Suppressor macrophage treated with lipopolysaccharide for 4 hours (primary cell): ENCODE data around the gene GSAP.
A peak's percentile ranks its signal among the peaks of the same experiment; 100 is the strongest.
"Not testable (repeated sequence)": the region's sequence is repeated elsewhere in the genome, so short reads cannot be mapped to it uniquely, and the experiment has no call there.

Experiments used
- DNase-seq: peaks from one replicate; pipeline ENCODE4 v3.0.0-alpha.2; 2020

Gene GSAP, protein sequence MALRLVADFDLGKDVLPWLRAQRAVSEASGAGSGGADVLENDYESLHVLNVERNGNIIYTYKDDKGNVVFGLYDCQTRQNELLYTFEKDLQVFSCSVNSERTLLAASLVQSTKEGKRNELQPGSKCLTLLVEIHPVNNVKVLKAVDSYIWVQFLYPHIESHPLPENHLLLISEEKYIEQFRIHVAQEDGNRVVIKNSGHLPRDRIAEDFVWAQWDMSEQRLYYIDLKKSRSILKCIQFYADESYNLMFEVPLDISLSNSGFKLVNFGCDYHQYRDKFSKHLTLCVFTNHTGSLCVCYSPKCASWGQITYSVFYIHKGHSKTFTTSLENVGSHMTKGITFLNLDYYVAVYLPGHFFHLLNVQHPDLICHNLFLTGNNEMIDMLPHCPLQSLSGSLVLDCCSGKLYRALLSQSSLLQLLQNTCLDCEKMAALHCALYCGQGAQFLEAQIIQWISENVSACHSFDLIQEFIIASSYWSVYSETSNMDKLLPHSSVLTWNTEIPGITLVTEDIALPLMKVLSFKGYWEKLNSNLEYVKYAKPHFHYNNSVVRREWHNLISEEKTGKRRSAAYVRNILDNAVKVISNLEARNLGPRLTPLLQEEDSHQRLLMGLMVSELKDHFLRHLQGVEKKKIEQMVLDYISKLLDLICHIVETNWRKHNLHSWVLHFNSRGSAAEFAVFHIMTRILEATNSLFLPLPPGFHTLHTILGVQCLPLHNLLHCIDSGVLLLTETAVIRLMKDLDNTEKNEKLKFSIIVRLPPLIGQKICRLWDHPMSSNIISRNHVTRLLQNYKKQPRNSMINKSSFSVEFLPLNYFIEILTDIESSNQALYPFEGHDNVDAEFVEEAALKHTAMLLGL

DNA sequence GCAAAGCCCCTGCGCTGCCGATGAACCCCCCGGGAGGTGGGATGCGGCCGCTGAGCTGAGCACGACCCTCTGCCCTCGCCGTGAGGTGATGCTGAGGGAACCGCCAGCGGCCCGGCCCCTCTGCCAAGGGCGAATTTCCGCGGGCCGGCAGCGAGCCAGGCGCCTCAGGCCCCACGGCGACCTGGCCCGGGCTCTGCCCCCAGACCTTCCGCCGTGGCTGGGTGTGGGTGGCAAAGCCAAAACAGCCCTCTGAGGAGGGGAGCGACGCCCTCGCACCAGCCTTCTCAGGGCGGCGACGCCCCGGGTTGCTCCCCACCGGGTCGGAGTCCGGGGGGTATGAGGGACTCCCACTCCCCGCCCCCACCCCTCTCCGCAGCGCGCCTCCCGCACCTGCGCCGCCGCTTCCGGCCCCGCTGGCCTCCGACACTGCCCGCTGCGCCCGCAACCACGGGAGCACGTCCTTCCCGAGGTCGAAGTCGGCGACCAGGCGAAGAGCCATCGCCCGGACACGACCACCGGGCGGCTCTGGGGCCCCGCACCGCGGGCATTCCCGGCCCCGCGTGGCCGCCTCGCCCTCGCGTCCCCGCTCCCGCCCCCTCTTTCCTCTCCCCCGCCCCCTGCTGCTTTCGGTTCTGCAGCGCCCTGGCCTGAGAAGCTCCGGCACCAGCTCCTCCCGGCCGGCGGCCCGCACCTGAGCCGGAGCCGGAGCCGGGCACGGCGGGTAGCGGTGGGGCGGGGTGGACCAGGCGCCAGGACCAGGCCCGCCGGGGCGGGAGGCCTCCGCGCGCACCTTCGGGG, at the start of gene GSAP:
TSS of gene GSAP (minus strand) at position 527 of the 798 bp plus-strand sequence. CDS start at position 499, 28 bp downstream.
- peak; percentile 69 for DNase-seq

DNA sequence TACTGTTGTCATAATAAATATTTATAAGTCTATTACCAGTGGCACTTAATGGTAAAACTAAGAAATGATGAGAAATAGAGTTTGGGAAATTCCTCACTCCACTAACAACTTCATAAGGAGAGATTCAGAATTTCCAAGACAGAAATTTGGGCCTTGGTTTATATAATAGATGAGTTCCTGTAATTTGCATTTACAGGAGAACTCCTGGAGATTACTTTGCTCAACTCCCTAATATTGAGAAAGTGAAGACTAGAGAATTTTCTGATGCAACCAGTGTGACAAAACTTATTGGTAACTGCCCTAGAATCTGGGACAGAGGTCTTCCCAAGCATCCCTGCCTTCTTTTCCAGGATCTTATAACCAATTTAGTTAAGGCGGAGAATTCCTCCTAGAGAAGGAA, 49.1 kb upstream of the GSAP start:
- DNase-seq, result peak; percentile 42

DNA sequence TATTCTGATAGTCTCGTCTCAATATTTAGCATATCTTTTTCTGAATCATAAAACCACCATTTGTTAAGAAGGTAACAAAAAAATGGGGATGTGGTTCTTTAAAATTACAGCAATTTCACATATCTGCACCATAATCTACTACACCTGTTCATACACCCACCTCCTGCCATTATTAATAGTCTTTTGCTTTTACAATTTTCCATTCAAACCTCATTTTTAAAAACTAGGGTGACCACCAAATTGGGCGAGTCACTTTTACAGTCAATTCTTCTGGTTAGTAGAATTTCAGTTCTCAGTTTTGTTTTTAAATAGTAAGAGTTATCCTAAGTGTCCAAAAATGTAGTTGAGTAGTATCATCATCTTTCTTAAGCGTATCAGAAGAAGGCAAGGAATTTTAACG, 48.4 kb upstream of the GSAP start:
- DNase-seq, result no peak

DNA sequence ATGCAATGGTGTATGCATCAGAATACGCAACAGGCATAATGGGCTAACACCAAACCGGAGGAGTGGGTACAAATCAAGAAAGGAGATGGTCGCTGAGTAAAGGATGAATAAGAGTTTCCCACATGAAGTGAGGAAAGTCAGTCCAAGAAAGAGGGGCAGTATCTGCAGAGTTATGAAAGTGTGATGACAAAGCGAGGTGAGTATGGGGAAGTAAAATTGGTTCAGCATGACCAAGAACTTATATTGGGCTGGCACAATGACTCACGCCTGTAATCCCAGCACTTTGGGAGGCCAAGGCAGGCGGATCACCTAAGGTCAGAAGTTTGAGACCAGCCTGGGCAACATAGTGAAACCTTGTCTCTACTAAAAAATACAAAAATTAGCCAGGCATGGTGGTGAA, 47.5 kb upstream of the GSAP start:
- DNase-seq, result peak; percentile 94

DNA sequence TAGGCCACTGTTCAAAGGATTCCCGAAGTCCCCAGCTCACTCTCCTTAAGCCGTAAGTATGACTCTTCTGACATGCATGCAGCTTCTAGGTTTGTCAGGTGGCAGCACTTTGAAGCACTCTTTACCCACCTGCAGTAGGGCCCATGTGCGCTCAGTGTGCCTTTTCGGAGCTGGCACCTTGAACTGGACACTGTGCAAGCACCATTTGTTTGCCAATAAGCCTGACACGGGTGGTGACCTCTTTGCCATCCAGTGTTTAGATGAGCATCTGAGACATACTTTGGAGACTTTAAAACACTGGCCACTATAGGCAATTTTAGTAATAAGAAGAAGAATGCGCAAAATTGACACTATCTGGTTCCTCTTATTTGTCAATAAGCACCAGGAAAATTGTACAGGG, 45.7 kb upstream of the GSAP start:
- no peak for DNase-seq

DNA sequence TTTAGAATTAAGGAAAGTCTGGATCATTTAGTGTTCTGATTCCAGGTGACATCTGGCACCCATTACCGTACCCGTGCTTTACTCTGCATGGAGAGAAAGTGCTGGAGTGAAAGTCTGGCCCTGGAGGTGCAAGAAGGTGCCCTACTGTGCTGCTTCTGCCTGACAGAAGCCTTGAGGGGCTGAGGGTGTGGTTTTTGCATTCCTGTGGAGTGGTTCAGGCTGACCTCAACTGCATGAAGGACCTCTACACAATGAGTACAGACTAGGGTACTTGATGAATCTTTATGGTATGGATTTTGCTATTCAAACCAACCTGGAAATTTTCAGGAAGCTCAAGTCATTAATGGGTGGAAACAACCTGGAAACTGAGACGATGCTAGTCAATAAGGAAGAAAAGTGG, 45.1 kb upstream of the GSAP start:
- no peak for DNase-seq

DNA sequence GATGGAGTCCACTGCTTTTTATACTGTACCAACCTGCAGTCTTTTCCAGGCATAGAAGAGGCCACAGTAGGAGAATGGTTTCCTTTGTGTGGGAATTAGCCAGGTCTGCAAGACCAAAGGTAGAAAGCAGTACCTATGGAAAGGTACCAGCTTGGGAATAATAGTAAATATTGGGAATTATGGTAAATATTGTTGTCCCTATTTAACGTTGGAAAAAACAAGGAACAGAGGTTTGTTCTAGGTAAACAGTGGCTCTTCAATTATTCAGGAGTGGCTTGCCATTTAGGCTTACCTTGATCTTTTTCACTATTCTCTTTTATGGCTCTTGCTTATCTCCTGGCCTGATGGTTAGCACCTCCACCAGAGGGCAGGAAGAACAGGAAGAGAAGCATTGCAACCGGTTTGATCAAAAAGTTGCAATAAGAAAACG, 43.9 kb upstream of the GSAP start:
- DNase-seq, result no peak

DNA sequence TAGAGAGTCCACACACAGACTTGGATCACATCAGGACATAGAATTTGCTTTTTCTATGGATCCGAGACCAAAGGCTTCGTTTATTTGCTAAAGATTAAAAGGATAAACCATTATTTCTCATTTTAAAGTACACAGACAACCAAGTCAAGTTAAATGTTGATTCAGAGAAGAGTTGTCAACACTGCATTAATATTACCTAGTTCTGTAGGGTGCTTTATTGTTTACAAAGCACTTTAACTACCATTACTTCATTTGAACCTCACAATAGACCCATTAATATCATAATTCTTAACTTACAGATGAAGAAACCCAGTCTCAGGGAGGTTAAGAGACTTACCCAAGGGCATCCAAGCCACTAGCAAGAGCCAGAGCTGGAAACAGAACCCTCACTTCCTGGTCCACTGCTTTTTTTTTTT, 43.2 kb upstream of the GSAP start:
- DNase-seq, result no peak

DNA sequence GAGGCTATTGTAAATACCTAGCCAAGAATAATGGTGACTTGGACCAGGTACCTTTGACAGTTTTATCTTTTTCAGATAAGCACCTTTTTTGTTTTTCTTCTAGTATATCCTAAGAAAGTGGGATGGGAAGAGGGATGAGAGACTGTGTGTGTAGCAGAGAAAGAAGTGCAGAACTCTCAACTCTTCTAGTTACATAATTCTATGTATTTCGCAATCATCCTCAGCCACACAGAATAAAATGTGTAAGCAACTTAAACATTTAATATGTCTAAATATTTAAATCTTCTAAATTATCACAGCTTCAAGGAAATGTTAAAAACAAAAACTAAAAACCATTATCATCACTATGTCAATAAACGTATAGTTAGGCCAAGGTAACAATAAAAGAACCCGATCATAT, 42.6 kb upstream of the GSAP start:
- peak; percentile 56 for DNase-seq

DNA sequence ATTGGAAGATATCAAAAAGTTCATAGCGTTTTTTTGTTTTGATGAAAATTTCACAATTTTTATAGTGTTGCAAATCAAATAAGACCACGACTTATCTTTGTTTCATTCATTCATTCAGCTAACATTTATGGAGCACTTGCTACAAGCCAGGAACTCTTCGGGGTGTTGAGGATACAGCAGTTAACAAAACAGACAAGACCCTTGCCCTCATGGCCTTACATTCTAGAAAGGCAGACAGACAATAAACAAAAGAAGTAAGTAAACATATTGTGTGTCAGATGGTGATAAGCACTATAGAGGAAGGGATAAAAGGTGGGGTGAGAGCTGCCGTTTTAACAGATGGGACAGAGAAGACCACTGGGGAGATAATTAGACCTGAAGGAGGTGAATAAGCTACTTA, 41.6 kb upstream of the GSAP start:
- DNase-seq, result no peak

DNA sequence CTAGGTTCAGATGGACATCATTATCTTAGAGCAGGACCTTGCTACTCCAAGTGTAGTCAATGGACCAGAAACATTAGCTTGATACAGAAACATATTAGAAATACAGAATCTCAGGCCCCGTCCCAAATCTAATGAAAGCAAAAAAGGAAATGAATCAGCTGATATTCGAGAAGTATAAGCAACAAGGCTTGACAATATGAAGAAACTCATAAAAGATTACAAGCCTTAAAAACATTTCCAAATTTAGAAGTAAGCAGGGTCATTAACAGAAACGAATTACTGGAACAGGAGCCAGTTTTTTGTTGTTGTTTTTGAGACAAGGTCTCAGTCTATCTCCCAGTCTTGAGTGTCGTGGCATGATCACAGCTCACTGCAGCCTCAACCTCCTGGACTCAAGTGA, 40.5 kb upstream of the GSAP start:
- peak; percentile 43 for DNase-seq

DNA sequence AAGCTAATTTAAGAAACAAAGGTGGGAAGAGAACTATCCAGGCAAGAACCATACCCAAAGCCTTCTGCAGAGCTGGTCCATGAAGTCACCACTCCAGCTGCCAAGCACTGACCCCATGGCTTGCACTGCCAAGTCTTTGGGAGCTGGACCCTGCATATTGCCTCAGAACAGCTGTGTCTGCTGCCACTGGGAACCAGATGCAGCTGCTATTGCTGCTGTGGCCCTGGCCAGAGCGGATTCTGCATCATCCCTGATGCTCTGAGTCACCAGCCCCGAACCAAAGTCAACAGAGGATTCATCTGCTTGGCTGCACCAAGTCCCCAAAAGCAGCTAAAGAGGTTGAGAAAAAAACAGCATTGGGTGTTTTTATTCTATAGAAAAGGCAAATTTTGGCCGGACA, 39.2 kb upstream of the GSAP start:
- DNase-seq, result peak; percentile 59

DNA sequence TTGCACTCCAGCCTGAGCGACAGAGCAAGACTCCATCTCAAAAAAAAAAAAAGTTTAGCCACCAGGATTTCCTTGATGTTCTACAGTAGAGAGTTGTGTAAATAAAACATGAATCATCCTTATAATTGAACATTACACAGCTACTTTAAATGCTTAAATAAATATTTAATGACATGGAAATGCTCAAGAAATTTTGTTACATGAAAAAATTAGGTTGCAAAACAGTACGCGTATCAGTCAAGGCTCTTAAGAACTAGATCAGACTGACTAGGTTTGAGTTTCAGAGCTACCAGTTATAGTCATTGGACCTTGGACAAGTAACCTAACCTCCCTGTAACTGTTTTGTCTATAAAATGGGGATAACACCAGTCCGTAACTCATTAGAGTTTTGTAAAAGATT, 38.7 kb upstream of the GSAP start:
- no peak for DNase-seq

DNA sequence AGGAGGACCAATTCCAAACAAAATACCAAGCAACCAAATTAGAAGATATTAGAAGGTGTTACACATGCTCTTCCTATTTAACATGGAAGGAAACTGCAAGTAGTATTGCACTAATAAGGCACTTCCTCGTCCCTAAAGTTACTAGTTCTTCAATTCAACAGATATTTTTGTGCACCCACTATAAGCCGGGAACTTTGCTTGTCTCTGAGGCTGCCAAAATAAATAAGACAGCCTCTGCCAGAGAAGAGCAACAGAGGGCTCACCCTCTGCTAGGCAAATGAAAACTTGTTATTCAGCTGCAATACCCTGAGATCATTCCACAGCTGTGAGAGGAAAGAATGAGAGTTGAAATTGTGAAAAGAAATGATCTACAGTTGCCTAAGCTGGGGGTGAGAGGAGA, 37.4 kb upstream of the GSAP start:
- DNase-seq, result peak; percentile 52

DNA sequence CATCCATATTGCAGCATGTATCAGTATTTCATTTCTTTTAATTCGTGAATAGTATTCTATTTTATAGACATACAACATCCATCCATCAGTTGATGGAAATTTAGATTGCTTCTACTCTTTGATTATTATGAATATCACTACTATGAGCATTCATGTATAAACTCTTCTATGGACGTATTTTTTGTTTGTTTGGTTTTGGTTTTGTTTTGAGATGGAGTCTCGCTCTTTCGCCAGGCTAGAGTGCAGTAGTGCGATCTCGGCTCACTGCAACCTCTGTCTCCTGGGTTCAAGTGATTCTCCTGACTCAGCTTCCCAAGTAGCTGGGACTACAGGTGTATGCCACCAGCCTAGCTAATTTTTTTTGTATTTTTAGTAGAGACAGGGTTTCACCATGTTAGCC, 35.8 kb upstream of the GSAP start:
- not testable (repeated sequence) for DNase-seq

DNA sequence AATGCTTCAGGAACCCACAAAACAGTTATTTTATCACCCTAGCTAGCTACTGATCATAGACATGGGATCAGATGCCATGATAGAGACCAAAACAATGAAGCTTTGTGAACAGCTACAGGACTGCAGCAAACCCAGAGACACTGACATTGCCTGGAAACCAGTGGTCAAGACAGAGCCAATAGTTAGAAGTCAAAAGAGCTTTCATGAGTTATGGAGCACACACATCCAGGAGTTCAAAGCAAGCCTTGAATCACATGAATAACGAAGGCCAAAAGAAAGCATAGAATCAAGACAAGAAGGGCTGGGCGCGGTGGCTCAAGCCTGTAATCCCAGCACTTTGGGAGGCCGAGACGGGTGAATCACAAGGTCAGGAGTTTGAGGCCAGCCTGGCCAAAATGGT, 34.5 kb upstream of the GSAP start:
- no peak for DNase-seq

DNA sequence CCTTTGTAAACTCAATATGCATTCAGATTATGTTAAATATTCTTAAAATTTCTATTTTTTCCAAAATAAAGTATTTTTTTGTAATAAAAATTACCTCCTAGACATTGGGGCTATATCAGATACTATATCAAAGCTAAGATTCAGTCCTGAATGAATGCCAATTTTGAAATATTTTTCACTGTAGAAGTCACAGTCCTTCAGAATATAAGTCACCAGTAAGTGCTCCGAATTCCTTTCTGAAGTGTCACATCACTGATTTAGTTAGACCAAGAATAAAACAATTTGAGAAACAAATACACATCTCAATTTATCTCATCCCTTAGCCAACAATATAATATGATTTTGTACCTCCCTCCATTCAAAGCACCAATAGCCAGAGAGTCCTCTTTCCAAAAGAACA, 33.9 kb upstream of the GSAP start:
- no peak for DNase-seq

DNA sequence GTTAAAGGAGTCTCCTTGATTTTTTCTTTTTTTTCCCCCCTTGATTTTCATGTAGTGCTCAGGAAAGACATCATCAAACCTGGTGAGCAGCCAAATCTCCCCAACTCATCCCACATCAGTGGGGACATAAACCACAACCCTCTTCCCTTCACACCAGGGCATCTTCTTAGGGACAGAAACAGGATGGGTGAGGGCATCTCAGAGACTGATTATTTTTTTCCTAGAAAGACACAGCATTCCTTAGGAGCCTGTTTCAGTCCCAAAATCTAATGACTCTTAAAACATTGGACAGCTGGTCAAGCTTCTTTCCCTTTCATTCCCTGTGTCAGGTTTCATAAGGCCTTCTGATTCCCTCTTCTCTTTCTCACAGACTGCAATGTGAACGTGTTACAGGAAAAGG, 31.5 kb upstream of the GSAP start:
- DNase-seq, result no peak

DNA sequence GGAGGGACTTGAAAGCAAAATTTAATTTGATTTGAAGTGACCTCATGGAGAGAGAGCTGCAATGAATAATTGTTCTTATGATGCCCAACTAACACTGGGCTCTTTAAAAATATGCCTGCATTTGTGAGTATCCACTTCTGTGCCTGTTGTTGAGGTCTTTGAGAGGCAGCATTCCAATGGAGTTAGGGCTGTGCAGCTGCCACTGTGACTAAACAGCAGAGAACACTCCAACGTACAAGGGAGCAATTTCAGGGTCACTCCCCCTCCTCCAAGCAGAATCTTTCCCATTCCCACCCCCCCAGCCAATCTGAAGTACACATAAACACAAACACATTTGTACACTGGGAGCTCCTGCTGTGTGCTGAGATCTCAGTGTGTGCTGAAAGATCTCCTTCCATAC, 28.0 kb upstream of the GSAP start:
- no peak for DNase-seq

DNA sequence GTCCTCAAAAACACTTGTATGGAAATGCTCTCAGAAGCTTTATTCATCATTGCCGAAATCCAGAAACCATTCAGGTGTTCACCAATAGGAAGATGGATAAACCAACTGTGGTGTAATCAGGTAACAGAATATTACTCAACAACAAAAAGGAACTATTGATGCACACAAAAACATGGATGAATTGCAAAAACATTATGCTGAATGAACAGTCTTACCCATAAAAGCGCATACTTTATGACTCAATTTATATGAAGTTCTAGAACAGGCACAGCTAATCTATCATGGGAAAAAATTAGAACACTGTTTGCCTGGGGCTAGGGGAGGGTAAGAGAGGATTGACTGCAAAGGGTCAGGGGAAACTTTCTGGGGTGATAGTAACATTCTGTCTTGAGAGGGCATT, 26.9 kb upstream of the GSAP start:
- no peak for DNase-seq

DNA sequence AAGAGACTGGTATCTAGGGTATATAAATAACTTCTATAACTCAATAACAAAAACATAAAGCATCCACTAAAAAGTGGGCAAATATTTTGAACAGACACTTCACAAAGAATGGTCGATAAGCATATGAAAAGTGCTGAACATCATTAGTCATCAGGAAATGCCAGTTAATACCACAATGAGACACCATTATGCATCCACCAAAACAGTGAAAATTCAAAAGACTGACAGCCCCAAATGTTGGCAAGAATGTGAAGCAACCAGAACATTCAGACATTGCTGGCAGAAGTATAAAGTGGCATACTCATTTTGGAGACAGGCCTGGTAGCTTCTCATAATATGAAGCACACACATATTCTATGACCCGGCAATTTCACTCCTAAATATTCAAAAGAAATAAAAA, 26.5 kb upstream of the GSAP start:
- DNase-seq, result no peak

DNA sequence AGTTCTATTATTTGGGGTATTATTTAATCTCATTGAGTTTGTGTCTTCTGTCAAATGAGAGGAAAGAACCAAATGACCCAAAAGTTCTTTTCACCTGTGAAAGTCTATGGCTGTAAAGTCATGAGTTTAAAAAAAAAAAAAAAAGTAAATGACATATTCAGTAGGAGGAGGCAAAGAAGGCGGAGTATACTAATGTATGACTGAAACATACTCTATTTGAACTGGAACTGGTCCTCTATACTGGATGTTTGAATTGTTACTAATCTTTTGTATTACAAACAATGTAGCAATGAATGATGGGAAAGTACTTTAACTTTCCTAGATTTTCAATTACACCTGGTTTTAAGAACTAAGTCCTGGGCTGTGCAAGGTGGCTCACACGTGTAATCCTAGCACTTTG, 24.9 kb upstream of the GSAP start:
- no peak for DNase-seq

DNA sequence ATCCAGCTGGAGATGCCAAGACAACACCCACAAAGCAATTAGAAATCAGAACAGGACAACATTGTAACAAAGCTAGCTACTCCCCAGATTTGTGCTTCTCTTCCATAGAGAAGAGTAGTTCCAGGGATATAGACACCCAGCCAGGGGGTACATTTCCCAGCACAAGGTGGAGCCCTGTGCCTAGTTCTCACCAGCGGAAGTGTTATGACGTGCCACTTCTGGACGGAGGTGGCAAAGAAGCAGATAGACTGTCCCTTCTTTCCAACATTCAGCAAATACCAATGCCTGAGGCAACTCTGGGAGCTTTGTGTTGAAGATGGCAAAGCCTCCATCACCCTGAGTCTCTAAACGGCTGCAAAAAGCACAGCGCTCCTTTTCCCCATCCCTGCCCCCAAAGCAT, 23.4 kb upstream of the GSAP start:
- peak; percentile 55 for DNase-seq
